Gastroesophageal sphincter (tissue), 3 donors: ENCODE results near the gene CDK3.

Experiments used
- CTCF ChIP-seq, 4 experiments: fragments of 200-600 bp in 2 of 4; fragments of 450-650 bp in 2 of 4; sonication (generic) in 1 of 4; IDR thresholded peaks; one replicate each; pipeline ENCODE4 v1.5.1; 2017 to 2019; ENCODE audit warnings: antibody characterized with exemption in 4 of 4, mild to moderate bottlenecking in 2 of 4, moderate library complexity in 2 of 4
- POLR2A ChIP-seq, 2 donors: fragments of 450-650 bp; IDR thresholded peaks; one replicate each; pipeline ENCODE4 v1.6.1; 2017; ENCODE audit warnings: antibody characterized with exemption in 2 of 2, mild to moderate bottlenecking in 2 of 2, moderate library complexity in 1 of 2

GRCh38 chr17:76023900-76024237, 23.2 kb downstream of the CDK3 start:
- TF ChIP-seq CTCF (IDR thresholded peaks at IDR 0.05) (no peak), POLR2A (IDR thresholded peaks at IDR 0.05) (no peak)
